ENCODE data around the gene MCM9.

MCM9 gene

GRCh38 chr6:118826096-118826495 lies 108.9 kb downstream of the MCM9 start:
- H3K27ac ChIP-seq (ENCODE audit: low read length), result no peak overlapping the region

GRCh38 chr6:118825661-118826060 lies 109.3 kb downstream of the MCM9 start:
- no peak overlapping the region for H3K4me3 ChIP-seq (ENCODE audit: low read length)
- no peaks in the 10 kb centered on the region for H4K20me1 ChIP-seq (ENCODE audit: insufficient read depth, low read length)
- no peaks in the 10 kb centered on the region for H3K27me3 ChIP-seq (ENCODE audit: low read depth, low read length)
- no peak overlapping the region for H3K27ac ChIP-seq (ENCODE audit: low read length)
- H3K4me1 ChIP-seq (ENCODE audit: low read length), result no peaks in the 10 kb centered on the region
- no peaks in the 10 kb centered on the region for H3K79me2 ChIP-seq (ENCODE audit: low read length)
- no peak overlapping the region for H3K4me2 ChIP-seq (ENCODE audit: low read length)
- TF ChIP-seq CTCF (IDR thresholded peaks at IDR 0.05; ENCODE audit: low read depth, low read length) (no peak), EZH2phosphoT487 (IDR thresholded peaks at IDR 0.05; ENCODE audit: low read depth) (no peak)
- H3K9me3 ChIP-seq (ENCODE audit: insufficient read depth, low read length), result no peaks in the 10 kb centered on the region
- no peak overlapping the region for H2AFZ ChIP-seq (ENCODE audit: low read depth, low read length)
- H3K36me3 ChIP-seq (replicated peaks; ENCODE audit: low read depth, low read length), result no peaks in the 10 kb centered on the region
- H3K9ac ChIP-seq (ENCODE audit: low read length), result no peak overlapping the region

More at GRCh38 chr6:118826096-118826495, 108.9 kb downstream of the MCM9 start:
- no peak for TF ChIP-seq CTCF (IDR thresholded peaks at IDR 0.05; ENCODE audit: low read depth, low read length)
- no peak for TF ChIP-seq EZH2phosphoT487 (IDR thresholded peaks at IDR 0.05; ENCODE audit: low read depth)
- Histone ChIP-seq H3K9ac (ENCODE audit: low read length) (no peak overlapping the region), H3K79me2 (ENCODE audit: low read length) (no peaks in the 10 kb centered on the region), H2AFZ (ENCODE audit: low read depth, low read length) (no peak overlapping the region), H3K4me3 (ENCODE audit: low read length) (no peak overlapping the region), H3K27me3 (ENCODE audit: low read depth, low read length) (no peaks in the 10 kb centered on the region), H3K4me2 (ENCODE audit: low read length) (no peak overlapping the region), H4K20me1 (ENCODE audit: insufficient read depth, low read length) (no peaks in the 10 kb centered on the region), H3K9me3 (ENCODE audit: insufficient read depth, low read length) (no peaks in the 10 kb centered on the region), H3K36me3 (replicated peaks; ENCODE audit: low read depth, low read length) (no peaks in the 10 kb centered on the region), H3K4me1 (ENCODE audit: low read length) (no peaks in the 10 kb centered on the region)

GRCh38 chr6:118815495-118815894 lies 119.5 kb downstream of the MCM9 start:
- H3K4me1 ChIP-seq (ENCODE audit: low read length), result peaks cover 11% of the 10 kb centered on the region
- no peak overlapping the region for H3K4me2 ChIP-seq (ENCODE audit: low read length)
- H3K9me3 ChIP-seq (ENCODE audit: insufficient read depth, low read length), result no peaks in the 10 kb centered on the region
- no peak overlapping the region for H3K27ac ChIP-seq (ENCODE audit: low read length)
- TF ChIP-seq CTCF (IDR thresholded peaks at IDR 0.05; ENCODE audit: low read depth, low read length), result no peak
- TF ChIP-seq EZH2phosphoT487 (IDR thresholded peaks at IDR 0.05; ENCODE audit: low read depth), result no peak
- H3K4me3 ChIP-seq (ENCODE audit: low read length), result no peak overlapping the region
- no peaks in the 10 kb centered on the region for H3K27me3 ChIP-seq (ENCODE audit: low read depth, low read length)
- no peaks in the 10 kb centered on the region for H3K79me2 ChIP-seq (ENCODE audit: low read length)
- H3K9ac ChIP-seq (ENCODE audit: low read length), result no peak overlapping the region
- H3K36me3 ChIP-seq (replicated peaks; ENCODE audit: low read depth, low read length), result no peaks in the 10 kb centered on the region
- H2AFZ ChIP-seq (ENCODE audit: low read depth, low read length), result no peak overlapping the region
- H4K20me1 ChIP-seq (ENCODE audit: insufficient read depth, low read length), result no peaks in the 10 kb centered on the region

- Histone ChIP-seq H3K27ac (ENCODE audit: low read length) (no peak overlapping the region), H3K4me2 (ENCODE audit: low read length) (no peak overlapping the region)
These were observed 121.2 kb downstream of the MCM9 start for GRCh38 chr6:118813775-118814174.

More at GRCh38 chr6:118813775-118814174, 121.2 kb downstream of the MCM9 start:
- H3K36me3 ChIP-seq (replicated peaks; ENCODE audit: low read depth, low read length), result no peaks in the 10 kb centered on the region
- H3K4me3 ChIP-seq (ENCODE audit: low read length), result no peak overlapping the region
- no peaks in the 10 kb centered on the region for H3K9me3 ChIP-seq (ENCODE audit: insufficient read depth, low read length)
- H3K4me1 ChIP-seq (ENCODE audit: low read length), result peaks cover 27% of the 10 kb centered on the region
- TF ChIP-seq CTCF (IDR thresholded peaks at IDR 0.05; ENCODE audit: low read depth, low read length) (no peak), EZH2phosphoT487 (IDR thresholded peaks at IDR 0.05; ENCODE audit: low read depth) (no peak)
- no peaks in the 10 kb centered on the region for H3K27me3 ChIP-seq (ENCODE audit: low read depth, low read length)
- H2AFZ ChIP-seq (ENCODE audit: low read depth, low read length), result no peak overlapping the region
- H4K20me1 ChIP-seq (ENCODE audit: insufficient read depth, low read length), result no peaks in the 10 kb centered on the region
- no peaks in the 10 kb centered on the region for H3K79me2 ChIP-seq (ENCODE audit: low read length)
- H3K9ac ChIP-seq (ENCODE audit: low read length), result no peak overlapping the region
